GM12878 (cell line): Measurements from ENCODE around the gene PCSK5. TPM values are rescaled to one million over a fixed set of nuclear protein-coding genes. Genes with fewer than 3 reads are reported as not detected.

Experiments used
- ATAC-seq: fragments of 200-7000 bp; cut with Tn5 transposase; 3 replicates; pipeline ENCODE4 v1.9.1; 2020; ENCODE audit warnings: mild to moderate bottlenecking, moderate library complexity
- BruUV-seq: library from RNA; stranded (reverse); fragments of 400-500 nt; replicated peaks from 2 replicates; lab custom pipeline; 2021; lab: Mats Ljungman, UMichigan
- CTCF ChIA-PET: fragments of 300-600 bp; sonication (Branson Sonifier 250); formaldehyde crosslinking; extraction: SDS; loops from one replicate; lab custom pipeline; 2021; ENCODE audit warnings: inconsistent platforms; lab: Yijun Ruan, JAX
- POLR2A ChIA-PET: fragments of 350-600 bp; formaldehyde crosslinking; extraction: SDS; loops from one replicate; lab custom pipeline; 2021; ENCODE audit warnings: inconsistent platforms; lab: Charles Lee
- RAD21 ChIA-PET: fragments of 300-600 bp; sonication (Branson Sonifier 250); formaldehyde crosslinking; loops from one replicate; lab custom pipeline; 2023; ENCODE audit warnings: antibody characterized with exemption; ENCODE audit not compliant: unreplicated experiment; lab: Charles Lee
- SMC1A ChIA-PET: fragments of 300-600 bp; sonication (Branson Sonifier 250); formaldehyde crosslinking; loops from one replicate; lab custom pipeline; 2023; ENCODE audit not compliant: unreplicated experiment, uncharacterized antibody; lab: Charles Lee
- DNase-seq: peaks from one replicate; pipeline ENCODE4 v3.0.0-alpha.2; 2011; ENCODE audit warnings: low read depth, low spot score
- FAIRE-seq: peaks from 3 replicates; lab custom pipeline; 2011; peaks lifted over from hg19 to GRCh38; lab: Jason Lieb, UNC
- H2AFZ ChIP-seq: 2 replicates; pipeline ENCODE4 v1.6.0; 2011; ENCODE audit warnings: low read depth, low read length, control low read depth; ENCODE audit not compliant: control insufficient read depth
- H3K27ac ChIP-seq: 2 replicates; pipeline ENCODE4 v1.5.1; 2011; ENCODE audit warnings: control low read depth; ENCODE audit not compliant: control insufficient read depth, insufficient read depth
- H3K27me3 ChIP-seq, 2 experiments: replicated peaks in 1 of 2; 2 replicates each; pipeline versions ENCODE4 v1.6.0 to v1.6.1; 2011; ENCODE audit warnings: low read length in 1 of 2; ENCODE audit not compliant: control insufficient read depth in 2 of 2, insufficient read depth in 2 of 2
- H3K36me3 ChIP-seq, 2 experiments: 2 replicates each; pipeline ENCODE4 v1.5.1; 2011; ENCODE audit warnings: low read length in 1 of 2; ENCODE audit not compliant: control insufficient read depth in 2 of 2, insufficient read depth in 2 of 2
- H3K4me1 ChIP-seq: 2 replicates; pipeline ENCODE4 v1.6.1; 2011; ENCODE audit warnings: mild to moderate bottlenecking, low read length, moderate library complexity, mixed read lengths; ENCODE audit not compliant: control insufficient read depth, insufficient read depth
- H3K4me2 ChIP-seq: 2 replicates; pipeline ENCODE4 v1.6.0; 2011; ENCODE audit warnings: control low read depth; ENCODE audit not compliant: control insufficient read depth, insufficient read depth
- H3K4me3 ChIP-seq: fragments of 200-600 bp; sonication (generic); 2 replicates; pipeline ENCODE4 v1.5.1; 2016
- H3K79me2 ChIP-seq: 2 replicates; pipeline ENCODE4 v1.6.0; 2011; ENCODE audit warnings: low read length; ENCODE audit not compliant: control insufficient read depth, insufficient read depth
- H3K9ac ChIP-seq: 2 replicates; pipeline ENCODE4 v1.8.0; 2011; ENCODE audit warnings: low read length, control low read depth, mixed read lengths; ENCODE audit not compliant: control insufficient read depth, insufficient read depth
- H3K9me3 ChIP-seq: replicated peaks from 3 replicates; pipeline ENCODE4 v1.5.1; 2011; ENCODE audit warnings: mild to moderate bottlenecking, low read length; ENCODE audit not compliant: control insufficient read depth, insufficient read depth
- H4K20me1 ChIP-seq: 2 replicates; pipeline ENCODE4 v1.6.0; 2011; ENCODE audit not compliant: control insufficient read depth, insufficient read depth
- BHLHE40 ChIP-seq, 2 experiments: fragments of 450-650 bp in 1 of 2; IDR thresholded peaks; 2 replicates each; pipeline ENCODE4 v1.6.1; 2011 to 2017; ENCODE audit warnings: low read depth in 2 of 2, borderline replicate concordance in 1 of 2, improper control_type of control experiment in 1 of 2, low read length in 1 of 2, mild to moderate bottlenecking in 1 of 2
- CHD4 ChIP-seq: fragments of 200-600 bp; sonication (generic); IDR thresholded peaks from 2 replicates; pipeline ENCODE4 v1.6.1; 2016; ENCODE audit warnings: mild to moderate bottlenecking
- JUND ChIP-seq: IDR thresholded peaks from 2 replicates; pipeline ENCODE4 v1.6.1; 2012; ENCODE audit warnings: low read depth, mild to moderate bottlenecking, low read length, improper control_type of control experiment, moderate library complexity
- MTA2 ChIP-seq: fragments of 450-650 bp; IDR thresholded peaks from 2 replicates; pipeline ENCODE4 v1.6.1; 2016; ENCODE audit warnings: low read depth, mild to moderate bottlenecking, moderate library complexity
- MYC ChIP-seq: IDR thresholded peaks from 2 replicates; pipeline ENCODE4 v1.6.1; 2011; ENCODE audit warnings: mild to moderate bottlenecking, low read length, moderate library complexity, inconsistent platforms; ENCODE audit not compliant: insufficient read depth, insufficient replicate concordance, insufficient read length, severe bottlenecking
- POLR2AphosphoS5 ChIP-seq: IDR thresholded peaks from 2 replicates; pipeline ENCODE4 v1.6.1; 2011; ENCODE audit warnings: mild to moderate bottlenecking, low read length, inconsistent platforms
- RUNX3 ChIP-seq: IDR thresholded peaks from 2 replicates; pipeline ENCODE4 v1.6.1; 2012; ENCODE audit warnings: low read length, inconsistent platforms
- STAT1 ChIP-seq: fragments of 450-650 bp; conservative IDR thresholded peaks from 2 replicates; pipeline ENCODE4 v1.6.1; 2014; ENCODE audit warnings: antibody characterized with exemption, mild to moderate bottlenecking
- ZNF217 ChIP-seq: fragments of 450-650 bp; IDR thresholded peaks from 2 replicates; pipeline ENCODE4 v1.6.1; 2017; ENCODE audit warnings: antibody characterized with exemption, mild to moderate bottlenecking
- WGBS: methylation state at CpG from one replicate; pipeline ENCODE4 v1.1.6; 2016; ENCODE audit warnings: low lambda C conversion rate; ENCODE audit not compliant: insufficient replicate concordance, insufficient coverage; ENCODE audit errors: missing lambda C conversion rate; 5-methylcytosine and 5-hydroxymethylcytosine counted together
- in situ Hi-C: fragments of 300-500 bp; cut with MboI; formaldehyde crosslinking; loops from 9 replicates; pipeline ENCODE4 v1.14.3; 2018; ENCODE audit warnings: mixed read lengths
- intact Hi-C: fragments of 100-400 bp; cut with micrococcal nuclease; formaldehyde crosslinking; loops from one replicate; pipeline ENCODE4 v1.14.2; 2022; ENCODE audit not compliant: unreplicated experiment
- polyA plus RNA-seq, 11 experiments: library from polyadenylated mRNA; depleted of rRNA in 4 of 11; unstranded in 6 of 11; stranded (reverse) in 5 of 11; fragments of >200 nt; fragmentation: Nextera tagmentation in 4 of 11; fragmentation: Illumina TruSeq in 1 of 11; extraction: Ambion mirVana in 4 of 11; extraction: Trizol in 1 of 11; gene quantifications; 1 replicate in 1 of 11; 2 replicates in 10 of 11; pipeline versions ENCODE4 v1.2.1 to v1.2.3, GENCODE V29; 2011 to 2016; ENCODE audit warnings: inconsistent platforms in 2 of 11, missing spikeins in 2 of 11, low read depth in 1 of 11
- total RNA-seq, 4 experiments: library from RNA; depleted of rRNA in 3 of 4; stranded (reverse); fragments of >200 nt in 3 of 4; fragmentation: Illumina TruSeq in 1 of 4; extraction: Trizol in 1 of 4; gene quantifications; 2 replicates each; pipeline versions ENCODE4 v1.2.1 to v1.2.3, GENCODE V29; 2013 to 2021
- TF ChIP-seq, protein P1 (sequence below): IDR thresholded peaks from 2 replicates; pipeline ENCODE4 v1.6.1; 2012; ENCODE audit warnings: low read depth, low read length, improper control_type of control experiment
- TF ChIP-seq, protein P2 (sequence below): IDR thresholded peaks from 2 replicates; pipeline ENCODE4 v1.6.1; 2011; ENCODE audit warnings: mild to moderate bottlenecking, low read depth, low read length, moderate library complexity; ENCODE audit not compliant: insufficient replicate concordance
- TF ChIP-seq, protein P3 (sequence below): IDR thresholded peaks from 2 replicates; pipeline ENCODE4 v1.6.1; 2012; ENCODE audit warnings: low read length, inconsistent platforms

Gene PCSK5
- total and polyA plus RNA-seq, 10 of the 15 experiments (the other 5 are each of a cell fraction or from before 2014, with no cell fraction given): 0.01 to 0.13 (median 0.04) TPM; not detected in 3

DNA sequence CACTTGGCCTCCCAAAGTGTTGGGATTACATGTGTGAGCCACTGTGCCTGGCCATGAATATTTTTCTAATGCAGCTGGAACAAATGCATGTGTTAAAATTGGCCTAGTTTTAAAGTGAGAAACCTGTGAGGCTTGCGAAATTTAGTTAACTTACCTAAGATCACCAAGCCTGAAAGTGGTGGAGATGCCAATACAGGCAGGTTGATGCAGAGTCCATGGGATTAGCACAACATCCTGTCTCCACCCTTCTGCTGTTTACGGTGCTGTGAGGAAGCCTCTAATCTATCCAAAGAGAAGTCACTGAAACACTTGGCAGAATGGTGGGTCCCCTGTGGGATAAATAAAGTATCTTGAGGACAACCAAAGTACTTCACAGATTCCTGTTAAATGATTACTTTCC lies 98.2 kb downstream of the PCSK5 start:
- Histone ChIP-seq H3K79me2 (no peaks in the 10 kb centered on the region), H3K4me1 (no peaks in the 10 kb centered on the region), H2AFZ (no peak overlapping the region), H3K27me3 (no peaks in the 10 kb centered on the region; a peak in 1 of 4 replicates)
- DNase-seq (no peak), ATAC-seq (no peak)
- no TSS peak for BruUV-seq
- 62% methylated on average over 2 of the region's 2 CpGs for WGBS
- CTCF ChIA-PET: interaction anchor here (1.5 kb wide), 1 partner anchor 9 kb away, joined by 4 read pairs; no protein-coding TSS in a partner anchor
- TF ChIP-seq, protein P1, sequence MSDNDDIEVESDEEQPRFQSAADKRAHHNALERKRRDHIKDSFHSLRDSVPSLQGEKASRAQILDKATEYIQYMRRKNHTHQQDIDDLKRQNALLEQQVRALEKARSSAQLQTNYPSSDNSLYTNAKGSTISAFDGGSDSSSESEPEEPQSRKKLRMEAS: no peak
- TF ChIP-seq POLR2AphosphoS5: no peak
- TF ChIP-seq CHD4: no peak
- TF ChIP-seq JUND: no peak
- TF ChIP-seq, protein P2, sequence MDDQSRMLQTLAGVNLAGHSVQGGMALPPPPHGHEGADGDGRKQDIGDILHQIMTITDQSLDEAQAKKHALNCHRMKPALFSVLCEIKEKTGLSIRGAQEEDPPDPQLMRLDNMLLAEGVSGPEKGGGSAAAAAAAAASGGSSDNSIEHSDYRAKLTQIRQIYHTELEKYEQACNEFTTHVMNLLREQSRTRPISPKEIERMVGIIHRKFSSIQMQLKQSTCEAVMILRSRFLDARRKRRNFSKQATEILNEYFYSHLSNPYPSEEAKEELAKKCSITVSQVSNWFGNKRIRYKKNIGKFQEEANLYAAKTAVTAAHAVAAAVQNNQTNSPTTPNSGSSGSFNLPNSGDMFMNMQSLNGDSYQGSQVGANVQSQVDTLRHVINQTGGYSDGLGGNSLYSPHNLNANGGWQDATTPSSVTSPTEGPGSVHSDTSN: no peak
- TF ChIP-seq ZNF217: no peak
- no peak for TF ChIP-seq BHLHE40 (IDR thresholded peaks at IDR 0.05; ENCODE audit: borderline replicate concordance in 1 of 2, low read depth in 2 of 2, low read length in 1 of 2)
- TF ChIP-seq MTA2: no peak
- no peak for TF ChIP-seq STAT1
- no peak for TF ChIP-seq RUNX3
- no peak for TF ChIP-seq MYC
- TF ChIP-seq, protein P3, sequence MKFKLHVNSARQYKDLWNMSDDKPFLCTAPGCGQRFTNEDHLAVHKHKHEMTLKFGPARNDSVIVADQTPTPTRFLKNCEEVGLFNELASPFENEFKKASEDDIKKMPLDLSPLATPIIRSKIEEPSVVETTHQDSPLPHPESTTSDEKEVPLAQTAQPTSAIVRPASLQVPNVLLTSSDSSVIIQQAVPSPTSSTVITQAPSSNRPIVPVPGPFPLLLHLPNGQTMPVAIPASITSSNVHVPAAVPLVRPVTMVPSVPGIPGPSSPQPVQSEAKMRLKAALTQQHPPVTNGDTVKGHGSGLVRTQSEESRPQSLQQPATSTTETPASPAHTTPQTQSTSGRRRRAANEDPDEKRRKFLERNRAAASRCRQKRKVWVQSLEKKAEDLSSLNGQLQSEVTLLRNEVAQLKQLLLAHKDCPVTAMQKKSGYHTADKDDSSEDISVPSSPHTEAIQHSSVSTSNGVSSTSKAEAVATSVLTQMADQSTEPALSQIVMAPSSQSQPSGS: no peak
- TF ChIP-seq, all 136 proteins: peak for 0
- ChIA-PET POLR2A (no interaction called here), RAD21 (no interaction called here), SMC1A (no interaction called here)
- Histone ChIP-seq H4K20me1 (no peaks in the 10 kb centered on the region), H3K9ac (no peak overlapping the region), H3K27ac (no peak overlapping the region), H3K4me3 (no peak overlapping the region), H3K4me2 (no peak overlapping the region), H3K9me3 (no peaks in the 10 kb centered on the region), H3K36me3 (no peaks in the 10 kb centered on the region)
- no peak for FAIRE-seq
- in situ Hi-C loops: no loop called here
- intact Hi-C loops: no loop called here
